CD4-positive, alpha-beta T cell (primary cell): ENCODE measurements around the gene ETAA1. TPM values are rescaled to one million over a fixed set of nuclear protein-coding genes. Genes with fewer than 3 reads are reported as not detected.

Experiments
- ATAC-seq: fragments of 200-7000 bp; cut with Tn5 transposase; one replicate; pipeline ENCODE4 v1.10.0; 2022; ENCODE audit warnings: mild to moderate bottlenecking; ENCODE audit not compliant: poor library complexity
- CTCF ChIA-PET: fragments of 350-600 bp; sonication (Branson Sonifier 250); formaldehyde crosslinking; loops from one replicate; lab custom pipeline; 2021; ENCODE audit warnings: antibody characterized with exemption, inconsistent platforms; lab: Charles Lee
- POLR2A ChIA-PET: fragments of 350-600 bp; sonication (Branson Sonifier 250); formaldehyde crosslinking; loops from one replicate; lab custom pipeline; 2021; ENCODE audit warnings: antibody characterized with exemption, inconsistent platforms; lab: Charles Lee
- DNase-seq, 14 experiments: peaks; one replicate each; pipeline ENCODE4 v3.0.0-alpha.2; 2013 to 2020; ENCODE audit warnings: mixed read lengths in 2 of 14
- H3K27ac ChIP-seq, 2 donors: one replicate each; pipeline versions ENCODE4 v1.5.1 to v1.7.0; 2013; ENCODE audit warnings: low read length in 2 of 2, low read depth in 1 of 2, mild to moderate bottlenecking in 1 of 2
- H3K27me3 ChIP-seq, 2 experiments: 1 replicate in 1 of 2; 2 replicates in 1 of 2; pipeline versions ENCODE4 v1.6.1 to v1.7.0; 2013; ENCODE audit warnings: low read length in 2 of 2, control low read depth in 1 of 2, mild to moderate bottlenecking in 1 of 2, moderate library complexity in 1 of 2; ENCODE audit not compliant: insufficient read depth in 2 of 2, control insufficient read depth in 1 of 2
- H3K36me3 ChIP-seq: one replicate; pipeline ENCODE4 v1.6.1; 2013; ENCODE audit warnings: low read length, control low read depth; ENCODE audit not compliant: insufficient read depth
- H3K4me1 ChIP-seq: one replicate; pipeline ENCODE4 v1.6.1; 2013; ENCODE audit warnings: low read length, control low read depth; ENCODE audit not compliant: insufficient read depth
- H3K4me3 ChIP-seq: one replicate; pipeline ENCODE4 v1.5.1; 2013; ENCODE audit warnings: mild to moderate bottlenecking, low read length, moderate library complexity
- H3K9me3 ChIP-seq, 2 experiments: 1 replicate in 1 of 2; 2 replicates in 1 of 2; pipeline versions ENCODE4 v1.6.1 to v1.7.0; 2013; ENCODE audit warnings: low read length in 2 of 2, mild to moderate bottlenecking in 2 of 2, control low read depth in 1 of 2, moderate library complexity in 1 of 2; ENCODE audit not compliant: control insufficient read depth in 1 of 2, insufficient read depth in 1 of 2
- H3K27ac Mint-ChIP-seq: one replicate; pipeline ENCODE4 v1.8.0; 2020; ENCODE audit warnings: mixed read lengths
- H3K27me3 Mint-ChIP-seq: one replicate; pipeline ENCODE4 v1.8.0; 2021; ENCODE audit warnings: mixed read lengths
- H3K36me3 Mint-ChIP-seq: one replicate; pipeline ENCODE4 v1.8.0; 2021; ENCODE audit warnings: low read depth, mixed read lengths
- H3K4me1 Mint-ChIP-seq: one replicate; pipeline ENCODE4 v1.8.0; 2021; ENCODE audit warnings: low read depth, mixed read lengths
- H3K4me3 Mint-ChIP-seq: one replicate; pipeline ENCODE4 v1.8.0; 2020; ENCODE audit warnings: mild to moderate bottlenecking, mixed read lengths
- H3K9me3 Mint-ChIP-seq: one replicate; pipeline ENCODE4 v1.8.0; 2020; ENCODE audit warnings: mixed read lengths
- CTCF ChIP-seq: fragments of 200-600 bp; IDR thresholded peaks from one replicate; pipeline ENCODE4 v1.8.0; 2022; ENCODE audit warnings: antibody characterized with exemption, mild to moderate bottlenecking
- intact Hi-C, 2 experiments: fragments of 100-400 bp; cut with DNase I in 1 of 2; cut with micrococcal nuclease in 1 of 2; formaldehyde crosslinking; loops; one replicate each; pipeline versions ENCODE4 v1.15.1 to v1.9.0; 2023 to 2025; cut with DNase I, micrococcal nuclease
- total RNA-seq, 174 experiments: library from RNA in 2 of 174; stranded (reverse) in 2 of 174; gene quantifications; one replicate each; pipeline ENCODE4 v1.2.3 and lab custom pipeline; 2021 to 2026

ETAA1 gene
- total RNA-seq, 2 experiments from 2014 or later: 9.6 to 10.4 TPM

- ATAC-seq (no peak), DNase-seq (no peak)
- H3K4me3 ChIP-seq: no peak overlapping the region
- Mint-ChIP-seq H3K9me3 (no peaks in the 10 kb centered on the region), H3K4me3 (no peak overlapping the region), H3K4me1 (no peaks in the 10 kb centered on the region), H3K27ac (no peak overlapping the region), H3K36me3 (peaks cover 7% of the 10 kb centered on the region), H3K27me3 (no peaks in the 10 kb centered on the region)
- intact Hi-C loops: no loop called here
- CTCF ChIA-PET: no interaction called here
- H3K27me3 ChIP-seq: no peaks in the 10 kb centered on the region
- no peak for TF ChIP-seq CTCF
- no peaks in the 10 kb centered on the region for H3K36me3 ChIP-seq
- H3K4me1 ChIP-seq: no peaks in the 10 kb centered on the region
- no peaks in the 10 kb centered on the region for H3K9me3 ChIP-seq
- H3K27ac ChIP-seq: no peak overlapping the region
- POLR2A ChIA-PET: no interaction called here
These were observed 19.0 kb downstream of the ETAA1 start for GRCh38 chr2:67416136-67416535.

- CTCF ChIA-PET: no interaction called here
These were observed 26.4 kb downstream of the ETAA1 start for GRCh38 chr2:67423489-67423888.

GRCh38 chr2:67436221-67436620 lies 39.1 kb downstream of the ETAA1 start:
- ChIA-PET CTCF (no interaction called here), POLR2A (no interaction called here)
- Mint-ChIP-seq H3K4me3 (no peak overlapping the region), H3K27me3 (peaks cover 46% of the 10 kb centered on the region), H3K36me3 (no peaks in the 10 kb centered on the region), H3K27ac (no peak overlapping the region), H3K4me1 (no peaks in the 10 kb centered on the region), H3K9me3 (no peaks in the 10 kb centered on the region)
- Histone ChIP-seq H3K4me3 (no peak overlapping the region), H3K36me3 (no peaks in the 10 kb centered on the region), H3K4me1 (no peaks in the 10 kb centered on the region), H3K9me3 (peaks cover 0 to 4% of the 10 kb centered on the region in 2 experiments), H3K27me3 (no peaks in the 10 kb centered on the region), H3K27ac (no peak overlapping the region)
- no peak for TF ChIP-seq CTCF
- DNase-seq (no peak), ATAC-seq (no peak)
- intact Hi-C loops: no loop called here

More at GRCh38 chr2:67423489-67423888, 26.4 kb downstream of the ETAA1 start:
- Histone ChIP-seq H3K4me3 (no peak overlapping the region), H3K9me3 (peaks cover 6 to 7% of the 10 kb centered on the region in 2 experiments), H3K36me3 (no peaks in the 10 kb centered on the region), H3K4me1 (no peaks in the 10 kb centered on the region), H3K27me3 (no peaks in the 10 kb centered on the region), H3K27ac (no peak overlapping the region)
- DNase-seq (no peak), ATAC-seq (no peak)
- POLR2A ChIA-PET: no interaction called here
- TF ChIP-seq CTCF: no peak
- H3K4me1 Mint-ChIP-seq: no peaks in the 10 kb centered on the region
- H3K27ac Mint-ChIP-seq: no peak overlapping the region
- H3K36me3 Mint-ChIP-seq: no peaks in the 10 kb centered on the region
- no peak overlapping the region for H3K4me3 Mint-ChIP-seq
- H3K27me3 Mint-ChIP-seq: peaks cover 5% of the 10 kb centered on the region
- peaks cover 9% of the 10 kb centered on the region for H3K9me3 Mint-ChIP-seq
- intact Hi-C loops: no loop called here
